SW 1271 (cell line): ENCODE results near the gene FAF1.

ENCODE experiments used
- DNase-seq, 2 experiments: peaks; one replicate each; lab custom pipeline; 2025; lab: John Stamatoyannopoulos, UW

Gene FAF1

GRCh38 chr1:50490640-50491039 is 469.4 kb downstream of the FAF1 start:
- DNase-seq, result no peak

GRCh38 chr1:50488876-50489275 is 471.2 kb downstream of the FAF1 start:
- DNase-seq, result no peak

- DNase-seq, result no peak
Measured at GRCh38 chr1:50488356-50488755, 471.7 kb downstream of the FAF1 start.

GRCh38 chr1:50487725-50488124 is 472.3 kb downstream of the FAF1 start:
- no peak for DNase-seq

- no peak for DNase-seq
Measured at GRCh38 chr1:50481142-50481736, 478.8 kb downstream of the FAF1 start.

- no peak for DNase-seq
Measured at GRCh38 chr1:50476800-50477199, 483.3 kb downstream of the FAF1 start.

- no peak for DNase-seq
Measured at GRCh38 chr1:50474859-50475809, 484.9 kb downstream of the FAF1 start.

GRCh38 chr1:50473513-50473912 is 486.6 kb downstream of the FAF1 start:
- no peak for DNase-seq

- DNase-seq, result no peak
Measured at GRCh38 chr1:50471967-50472366, 488.1 kb downstream of the FAF1 start.

GRCh38 chr1:50462964-50463363 is 497.1 kb downstream of the FAF1 start:
- no peak for DNase-seq

GRCh38 chr1:50458507-50458906 is 501.6 kb downstream of the FAF1 start:
- DNase-seq, result no peak

- no peak for DNase-seq
Measured at GRCh38 chr1:50454911-50455310, 505.2 kb downstream of the FAF1 start.

- DNase-seq, result no peak
Measured at GRCh38 chr1:50453266-50453665, 506.8 kb downstream of the FAF1 start.

- DNase-seq, result no peak
Measured at GRCh38 chr1:50452700-50453099, 507.4 kb downstream of the FAF1 start.

- DNase-seq, result no peak
Measured at GRCh38 chr1:50450861-50451653, 509.0 kb downstream of the FAF1 start.

GRCh38 chr1:50447961-50448360 is 512.1 kb downstream of the FAF1 start:
- DNase-seq, result no peak

- no peak for DNase-seq
Measured at GRCh38 chr1:50441183-50441582, 518.9 kb downstream of the FAF1 start.

- no peak for DNase-seq
Measured at GRCh38 chr1:50438945-50439344, 521.1 kb downstream of the FAF1 start.

GRCh38 chr1:50436489-50436888 is 523.6 kb downstream of the FAF1 start:
- no peak for DNase-seq

GRCh38 chr1:50430010-50430405 is 530.1 kb downstream of the FAF1 start:
- no peak for DNase-seq

GRCh38 chr1:50427818-50428779 is 532.0 kb downstream of the FAF1 start:
- DNase-seq, result no peak
